H1 (cell line): Measurements from ENCODE around the gene SCD. TPM values are rescaled to one million over a fixed set of nuclear protein-coding genes. Genes with fewer than 3 reads are reported as not detected.

Source experiments
- CTCF ChIA-PET: fragments of 300-600 bp; sonication (Branson Sonifier 250); formaldehyde crosslinking; loops from one replicate; lab custom pipeline; 2021; ENCODE audit not compliant: partially characterized antibody; lab: Charles Lee
- POLR2A ChIA-PET: fragments of 300-600 bp; sonication (Branson Sonifier 250); formaldehyde crosslinking; loops from one replicate; lab custom pipeline; 2021; ENCODE audit warnings: inconsistent platforms; ENCODE audit not compliant: partially characterized antibody; lab: Charles Lee
- DNase-seq, 2 experiments: peaks; one replicate each; pipeline versions ENCODE4 v3.0.0 to v3.0.0-alpha.2; 2010 to 2022; ENCODE audit warnings: low spot score in 2 of 2, low read depth in 1 of 2, mixed read lengths in 1 of 2
- FAIRE-seq: peaks from 2 replicates; lab custom pipeline; 2011; peaks lifted over from hg19 to GRCh38; lab: Jason Lieb, UNC
- H2AFZ ChIP-seq: 2 replicates; pipeline ENCODE4 v1.8.1; 2012; ENCODE audit warnings: low read length, inconsistent platforms
- H2AK5ac ChIP-seq: 2 replicates; pipeline ENCODE4 v1.6.1; 2013; ENCODE audit warnings: low read depth, low read length
- H2BK120ac ChIP-seq: replicated peaks from 2 replicates; pipeline ENCODE3; 2013; ENCODE audit warnings: low read depth, low read length, inconsistent platforms
- H2BK12ac ChIP-seq: 2 replicates; pipeline ENCODE4 v1.6.1; 2013; ENCODE audit warnings: low read depth, low read length
- H2BK15ac ChIP-seq: 2 replicates; pipeline ENCODE4 v1.6.1; 2013; ENCODE audit warnings: low read length
- H2BK20ac ChIP-seq: 2 replicates; pipeline ENCODE4 v1.6.1; 2013; ENCODE audit warnings: low read length
- H2BK5ac ChIP-seq: 2 replicates; pipeline ENCODE4 v1.6.1; 2013; ENCODE audit warnings: low read depth, low read length
- H3K14ac ChIP-seq: 2 replicates; pipeline ENCODE4 v1.6.1; 2013; ENCODE audit warnings: inconsistent platforms; ENCODE audit not compliant: insufficient read length
- H3K18ac ChIP-seq: 2 replicates; pipeline ENCODE4 v1.6.1; 2013; ENCODE audit warnings: low read length; ENCODE audit errors: extremely low read depth
- H3K23ac ChIP-seq: 2 replicates; pipeline ENCODE4 v1.6.1; 2013; ENCODE audit warnings: inconsistent platforms; ENCODE audit not compliant: insufficient read length
- H3K23me2 ChIP-seq: 2 replicates; pipeline ENCODE4 v1.6.1; 2013; ENCODE audit warnings: low read depth, low read length
- H3K27ac ChIP-seq: 2 replicates; pipeline ENCODE4 v1.6.1; 2011; ENCODE audit warnings: low read depth, low read length, inconsistent platforms
- H3K27me3 ChIP-seq, 4 experiments: replicated peaks in 1 of 4; 1 replicate in 1 of 4; 2 replicates in 3 of 4; pipeline versions ENCODE4 v1.6.1 to v1.8.1; 2011 to 2013; ENCODE audit warnings: low read length in 3 of 4, mild to moderate bottlenecking in 3 of 4, inconsistent platforms in 2 of 4, mixed read lengths in 2 of 4, moderate library complexity in 1 of 4; ENCODE audit not compliant: control insufficient read depth in 3 of 4, insufficient read depth in 3 of 4; ENCODE audit errors: extremely low read depth in 1 of 4
- H3K36me3 ChIP-seq, 4 experiments: 2 replicates each; pipeline versions ENCODE4 v1.6.1 to v1.8.1; 2011 to 2013; ENCODE audit warnings: mild to moderate bottlenecking in 4 of 4, low read length in 3 of 4, moderate library complexity in 2 of 4, control low read depth in 1 of 4, inconsistent platforms in 1 of 4; ENCODE audit not compliant: insufficient read depth in 4 of 4, control insufficient read depth in 2 of 4
- H3K4ac ChIP-seq: replicated peaks from 2 replicates; pipeline ENCODE3; 2013; ENCODE audit warnings: low read length, low read depth, mixed read lengths, inconsistent platforms; ENCODE audit not compliant: insufficient read length
- H3K4me1 ChIP-seq, 4 experiments: replicated peaks in 1 of 4; 1 replicate in 1 of 4; 2 replicates in 3 of 4; pipeline versions ENCODE4 v1.6.1 to v1.8.1; 2011 to 2013; ENCODE audit warnings: low read length in 3 of 4, inconsistent platforms in 2 of 4, mixed read lengths in 1 of 4; ENCODE audit not compliant: insufficient read depth in 4 of 4, control insufficient read depth in 3 of 4
- H3K4me2 ChIP-seq, 2 experiments: 2 replicates each; pipeline versions ENCODE4 v1.6.1 to v1.8.1; 2011 to 2013; ENCODE audit warnings: low read depth in 2 of 2, low read length in 2 of 2, control low read depth in 1 of 2, inconsistent platforms in 1 of 2, mild to moderate bottlenecking in 1 of 2; ENCODE audit not compliant: insufficient read depth in 1 of 2
- H3K4me3 ChIP-seq, 4 experiments: fragments of 200-600, 300-600 bp in 1 of 4; sonication (generic), shearing (Covaris generic), sonication (Bioruptor Twin) in 1 of 4; 2 replicates each; pipeline versions ENCODE4 v1.5.1 to v1.8.1; 2011 to 2016; ENCODE audit warnings: low read length in 4 of 4, low read depth in 3 of 4, control low read depth in 2 of 4, inconsistent platforms in 2 of 4, mild to moderate bottlenecking in 2 of 4, mixed read lengths in 1 of 4, moderate library complexity in 1 of 4; ENCODE audit not compliant: insufficient read depth in 2 of 4; ENCODE audit errors: extremely low read depth in 1 of 4
- H3K56ac ChIP-seq: replicated peaks from 2 replicates; pipeline ENCODE3; 2013; ENCODE audit warnings: low read depth, mild to moderate bottlenecking, mixed read lengths, low read length, inconsistent platforms; ENCODE audit not compliant: insufficient read length
- H3K79me1 ChIP-seq: 2 replicates; pipeline ENCODE4 v1.6.1; 2013; ENCODE audit warnings: low read depth, low read length, control low read depth
- H3K79me2 ChIP-seq, 2 experiments: 2 replicates each; pipeline versions ENCODE4 v1.6.1 to v1.8.1; 2012 to 2013; ENCODE audit warnings: low read length in 2 of 2, mild to moderate bottlenecking in 2 of 2, inconsistent platforms in 1 of 2; ENCODE audit not compliant: insufficient read depth in 2 of 2, control insufficient read depth in 1 of 2
- H3K9ac ChIP-seq, 4 experiments: replicated peaks in 1 of 4; 1 replicate in 1 of 4; 2 replicates in 3 of 4; pipeline versions ENCODE4 v1.6.1 to v1.8.1; 2011 to 2013; ENCODE audit warnings: low read depth in 3 of 4, low read length in 3 of 4, control low read depth in 2 of 4, mild to moderate bottlenecking in 2 of 4, moderate library complexity in 2 of 4, inconsistent platforms in 1 of 4; ENCODE audit errors: extremely low read depth in 1 of 4
- H3K9me3 ChIP-seq, 2 experiments: 2 replicates each; pipeline versions ENCODE4 v1.6.1 to v1.8.1; 2012 to 2013; ENCODE audit warnings: mild to moderate bottlenecking in 2 of 2, moderate library complexity in 2 of 2, control low read depth in 1 of 2, inconsistent platforms in 1 of 2, low read depth in 1 of 2, low read length in 1 of 2, mixed read lengths in 1 of 2; ENCODE audit not compliant: insufficient read depth in 2 of 2
- H4K20me1 ChIP-seq, 2 experiments: replicated peaks in 1 of 2; 2 replicates each; pipeline versions ENCODE3 to v1.8.1; 2011 to 2013; ENCODE audit warnings: inconsistent platforms in 2 of 2, low read length in 2 of 2, mild to moderate bottlenecking in 1 of 2; ENCODE audit not compliant: insufficient read depth in 2 of 2, control insufficient read depth in 1 of 2
- H4K5ac ChIP-seq: 2 replicates; pipeline ENCODE4 v1.6.1; 2013; ENCODE audit warnings: low read length, low read depth, mixed read lengths, inconsistent platforms; ENCODE audit not compliant: insufficient read length
- H4K8ac ChIP-seq: 2 replicates; pipeline ENCODE4 v1.8.0; 2013; ENCODE audit warnings: mild to moderate bottlenecking, moderate library complexity, low read length, inconsistent platforms; ENCODE audit not compliant: insufficient read depth; ENCODE audit errors: extremely low read depth
- H4K91ac ChIP-seq: replicated peaks from 2 replicates; pipeline ENCODE3; 2013; ENCODE audit warnings: low read length, mixed read lengths, inconsistent platforms; ENCODE audit not compliant: insufficient read length
- ATF2 ChIP-seq: IDR thresholded peaks from 2 replicates; pipeline ENCODE4 v1.6.1; 2012; ENCODE audit warnings: low read length, inconsistent platforms
- CTCF ChIP-seq, 3 experiments: IDR thresholded peaks; 1 replicate in 2 of 3; 2 replicates in 1 of 3; pipeline versions ENCODE4 v1.5.1 to v1.6.1; 2011; ENCODE audit warnings: low read length in 3 of 3, mild to moderate bottlenecking in 3 of 3, inconsistent platforms in 2 of 3, low read depth in 1 of 3, moderate library complexity in 1 of 3; ENCODE audit not compliant: insufficient read depth in 1 of 3; ENCODE audit errors: control extremely low read depth in 1 of 3
- NANOG ChIP-seq: IDR thresholded peaks from 2 replicates; pipeline ENCODE4 v1.6.1; 2011; ENCODE audit warnings: low read length, low read depth, mild to moderate bottlenecking, inconsistent platforms; ENCODE audit not compliant: insufficient read depth, poor library complexity, severe bottlenecking
- RAD21 ChIP-seq, 2 experiments: IDR thresholded peaks in 1 of 2; conservative IDR thresholded peaks in 1 of 2; 2 replicates each; pipeline ENCODE4 v1.6.1; 2011; ENCODE audit warnings: low read depth in 2 of 2, low read length in 2 of 2, improper control_type of control experiment in 1 of 2, inconsistent platforms in 1 of 2, mild to moderate bottlenecking in 1 of 2, moderate library complexity in 1 of 2
- SIN3A ChIP-seq, 2 experiments: IDR thresholded peaks in 1 of 2; conservative IDR thresholded peaks in 1 of 2; 2 replicates each; pipeline ENCODE4 v1.6.1; 2011 to 2012; ENCODE audit warnings: low read length in 2 of 2, improper control_type of control experiment in 1 of 2, low read depth in 1 of 2, mild to moderate bottlenecking in 1 of 2
- SIRT6 ChIP-seq: IDR thresholded peaks from one replicate; pipeline ENCODE4 v1.7.1; 2012; ENCODE audit warnings: low read length, inconsistent platforms
- SIX5 ChIP-seq: IDR thresholded peaks from 2 replicates; pipeline ENCODE4 v1.6.1; 2011; ENCODE audit warnings: mild to moderate bottlenecking, low read depth, low read length
- WGBS, 2 experiments: shearing (Covaris generic) in 1 of 2; methylation state at CpG; one replicate each; pipeline versions ENCODE4 v1.1.6 to v1.1.7; 2013 to 2015; ENCODE audit warnings: low lambda C conversion rate in 2 of 2, mixed read lengths in 2 of 2, inconsistent platforms in 1 of 2, low coverage in 1 of 2, missing lambda C conversion rate in 1 of 2; ENCODE audit not compliant: insufficient replicate concordance in 2 of 2, insufficient coverage in 1 of 2, insufficient read length in 1 of 2; ENCODE audit errors: extremely low coverage in 1 of 2, missing lambda C conversion rate in 1 of 2; 5-methylcytosine and 5-hydroxymethylcytosine counted together
- polyA plus RNA-seq, 7 experiments: library from polyadenylated mRNA; depleted of rRNA in 3 of 7; stranded (reverse) in 5 of 7; unstranded in 2 of 7; fragments of >200 nt in 5 of 7; fragments of 200-250 nt in 2 of 7; gene quantifications; 1 replicate in 5 of 7; 2 replicates in 1 of 7; 4 replicates in 1 of 7; pipeline versions ENCODE4 v1.2.1 to v1.2.3, GENCODE V29; 2011 to 2013; ENCODE audit warnings: missing spikeins in 2 of 7, mixed read lengths in 2 of 7
- total RNA-seq: library from RNA; stranded (reverse); fragmentation: NEBNext Ultra II Directional; extraction: Animal tissue kit (Norgen Biotek cat#: 25700); gene quantifications from 2 replicates; pipeline ENCODE4 v1.2.1, GENCODE V29; 2021

Gene SCD
- total and polyA plus RNA-seq, 2 of the 8 experiments (the other 6 are each of a cell fraction or from before 2014, with no cell fraction given), result 397 to 621 TPM

- H3K79me1 ChIP-seq, result no peaks in the 10 kb centered on the region
- H3K4me2 ChIP-seq, result no peak overlapping the region
- no peak overlapping the region for H3K56ac ChIP-seq
- H2AFZ ChIP-seq, result no peak overlapping the region
- H3K23me2 ChIP-seq, result no peaks in the 10 kb centered on the region
- no peak overlapping the region for H4K8ac ChIP-seq
- no peak overlapping the region for H2BK20ac ChIP-seq
- H3K18ac ChIP-seq, result no peak overlapping the region
- H4K91ac ChIP-seq, result no peak overlapping the region
- H3K9me3 ChIP-seq, result no peaks in the 10 kb centered on the region
- H2AK5ac ChIP-seq, result no peak overlapping the region
- no peaks in the 10 kb centered on the region; a peak in 1 of 8 replicates for H3K36me3 ChIP-seq
- 59% methylated on average over 4 of the region's 4 CpGs; no CpG with 5 or more reads in 1 of the 2 experiments for WGBS, 2 experiments
- peaks cover 3 to 15% (median 5%) of the 10 kb centered on the region in 4 experiments; a peak in 4 of 7 replicates for H3K4me1 ChIP-seq
- H2BK12ac ChIP-seq, result 0 out of 2 replicates have a peak overlapping the region, but pooled peaks have one; percentile 72
- POLR2A ChIA-PET, result interaction anchor here (5.1 kb wide), 1 partner anchor 36 kb away, joined by 24 read pairs; no protein-coding TSS in a partner anchor
- FAIRE-seq, result peak; percentile 13
- no peak overlapping the region for H3K9ac ChIP-seq
- H3K27ac ChIP-seq, result no peak overlapping the region
- no peak overlapping the region for H4K5ac ChIP-seq
- H3K4ac ChIP-seq, result no peak overlapping the region
- no peak overlapping the region for H2BK120ac ChIP-seq
- H3K14ac ChIP-seq, result no peak overlapping the region
- peak in 1 of 2 experiments; percentile 92 for DNase-seq
- H2BK5ac ChIP-seq, result no peak overlapping the region
- H2BK15ac ChIP-seq, result no peak overlapping the region
- H3K4me3 ChIP-seq, result no peak overlapping the region
- CTCF ChIA-PET, result interaction anchor here (0.6 to 21.7 kb wide), 28 partner anchors 10 to 731 kb away, joined by 3 to 226 read pairs (median 4); partner anchors contain the start of genes PKD2L1 and SCD
- H3K23ac ChIP-seq, result no peak overlapping the region
- H3K79me2 ChIP-seq, result no peaks in the 10 kb centered on the region
- H4K20me1 ChIP-seq, result no peaks in the 10 kb centered on the region
- H3K27me3 ChIP-seq, result no peaks in the 10 kb centered on the region; a peak in 3 of 7 replicates
- TF ChIP-seq SIN3A (conservative IDR thresholded peaks at IDR 0.05 in 1 of 2, IDR thresholded peaks at IDR 0.05 in 1 of 2; ENCODE audit: low read depth in 1 of 2, low read length in 2 of 2) (0 out of 4 replicates have a peak, but pooled peaks of 1 of the 2 experiments have one; percentile 32), RAD21 (IDR thresholded peaks at IDR 0.05 in 1 of 2, conservative IDR thresholded peaks at IDR 0.05 in 1 of 2; ENCODE audit: low read depth in 2 of 2, low read length in 2 of 2) (peak; percentile 87 to 89), ATF2 (no peak), CTCF (IDR thresholded peaks at IDR 0.05; ENCODE audit: control extremely low read depth in 1 of 3, insufficient read depth in 1 of 3, low read depth in 1 of 3, low read length in 3 of 3) (peak; percentile 81 to 88 (median 87)), SIRT6 (no peak), NANOG (no peak), SIX5 (no peak)
These were observed 8.5 kb upstream of the SCD start for GRCh38 chr10:100338434-100339036.
